Heart left ventricle (tissue), 13 donors: Measurements from ENCODE around the gene EBF4.

ENCODE experiments used
- CTCF ChIP-seq, 12 donors: fragments of 200-600 bp; sonication (generic) in 4 of 12; IDR thresholded peaks; one replicate each; pipeline versions ENCODE4 v1.5.0 to v1.8.0; 2018 to 2022; ENCODE audit warnings: antibody characterized with exemption in 12 of 12, mild to moderate bottlenecking in 5 of 12
- POLR2A ChIP-seq, 2 donors: fragments of 450-650 bp; IDR thresholded peaks; one replicate each; pipeline ENCODE4 v1.6.1; 2017; ENCODE audit warnings: antibody characterized with exemption in 2 of 2, mild to moderate bottlenecking in 2 of 2, moderate library complexity in 2 of 2
- donor health status: ischemic (EF 13 %, LVEDD 7.1; RV severe dilation, severe dysfunction).
- donor health status: DM: no; HTN: yes; CAD: no.
- donor health status: DM: no; HTN: no; CAD: no.
- donor health status: ischemic (EF 25% LVEDD 6.9; RV normal size, moderate dysfunction).
- donor health status: ischemic (EF 25% LVEDD 5.7; RV mildly dilated, moderate dysfunction).
- donor health status: ischemic (EF 35%, LVEDD 5.7; RV mildly dilated, moderate dysfunction).
- donor health status: nonischemic (EF 11% LVEDD 7.7; RV severe dilation, severe dysfunction).
- donor health status: DM: yes; HTN: yes; CAD: no.
- donor health status: PGD.
- donor health status: ischemic (EF 29% LVEDD 5.4; RV normal size, mild dysfunction).
- donor health status: nonischemic (EF 23%, LVEDD 6.1; RV moderate dilation, normal function).

- no peak for TF ChIP-seq CTCF (IDR thresholded peaks at IDR 0.05)
- no peak for TF ChIP-seq POLR2A (IDR thresholded peaks at IDR 0.05)
Measured at GRCh38 chr20:2734899-2735298, 42.3 kb downstream of the EBF4 start.
